ENCODE measurements around the gene DLGAP1. TPM values are rescaled to one million over a fixed set of nuclear protein-coding genes. Genes with fewer than 3 reads are reported as not detected.
A peak's percentile ranks its signal among the peaks of the same experiment; 100 is the strongest.

DLGAP1 gene
- total RNA-seq, 1 experiment from 2014 or later, result 0.07 TPM

- H3K4me3 ChIP-seq (ENCODE audit: low read depth, low read length), result no peak overlapping the region
- no peak overlapping the region for H3K27ac Mint-ChIP-seq (ENCODE audit: unreplicated experiment)
- no peaks in the 10 kb centered on the region for H3K27me3 Mint-ChIP-seq (ENCODE audit: insufficient read depth, unreplicated experiment)
- H3K9me3 Mint-ChIP-seq (ENCODE audit: unreplicated experiment), result peaks cover 9% of the 10 kb centered on the region
- 0 out of 2 replicates have a peak, but pooled peaks cover 3% of the 10 kb centered on the region for H3K9me3 ChIP-seq
- H3K4me1 Mint-ChIP-seq (ENCODE audit: low read depth, unreplicated experiment), result peaks cover 45% of the 10 kb centered on the region
- H3K36me3 Mint-ChIP-seq (ENCODE audit: insufficient read depth, unreplicated experiment), result peaks cover 93% of the 10 kb centered on the region
- POLR2A ChIA-PET, result no interaction called here
- peaks cover 7% of the 10 kb centered on the region for H3K36me3 ChIP-seq (ENCODE audit: control insufficient read depth, insufficient read depth, low read length)
- no peak for DNase-seq
- H3K27me3 ChIP-seq (replicated peaks; ENCODE audit: control insufficient read depth, insufficient read depth, low read length), result no peaks in the 10 kb centered on the region
- CTCF ChIA-PET, result interaction anchor here (2.1 kb wide), 1 partner anchor 136 kb away, joined by 6 read pairs; no protein-coding TSS in a partner anchor
- no peak for TF ChIP-seq CTCF (IDR thresholded peaks at IDR 0.05; ENCODE audit: insufficient read depth in 1 of 2, low read depth in 1 of 2, low read length in 1 of 2, severe bottlenecking in 1 of 2, unreplicated experiment in 1 of 2)
- H3K4me1 ChIP-seq, result peaks cover 44% of the 10 kb centered on the region
- H3K4me3 Mint-ChIP-seq (ENCODE audit: unreplicated experiment), result peak overlapping the region; percentile 9
- intact Hi-C loops (cut with micrococcal nuclease; ENCODE audit: unreplicated experiment), result loop anchor here (10.0 kb wide), 1 partner anchor 604 kb away; no protein-coding TSS in a partner anchor
- no TSS peak for BruUV-seq (replicated peaks)
Measured at GRCh38 chr18:3458378-3458777, 996.7 kb downstream of the DLGAP1 start.

GRCh38 chr18:3457261-3457724 is 997.8 kb downstream of the DLGAP1 start:
- no TSS peak for BruUV-seq (replicated peaks)
- H3K4me3 Mint-ChIP-seq (ENCODE audit: unreplicated experiment), result peak overlapping the region; percentile 87
- Histone ChIP-seq H3K27me3 (replicated peaks; ENCODE audit: control insufficient read depth, insufficient read depth, low read length) (no peaks in the 10 kb centered on the region), H3K36me3 (ENCODE audit: control insufficient read depth, insufficient read depth, low read length) (peaks cover 7% of the 10 kb centered on the region), H3K9me3 (0 out of 2 replicates have a peak, but pooled peaks cover 3% of the 10 kb centered on the region), H3K4me1 (peaks cover 44% of the 10 kb centered on the region), H3K4me3 (ENCODE audit: low read depth, low read length) (no peak overlapping the region)
- TF ChIP-seq CTCF (IDR thresholded peaks at IDR 0.05; ENCODE audit: insufficient read depth in 1 of 2, low read depth in 1 of 2, low read length in 1 of 2, severe bottlenecking in 1 of 2, unreplicated experiment in 1 of 2), result no peak
- no peak for DNase-seq
- peaks cover 45% of the 10 kb centered on the region for H3K4me1 Mint-ChIP-seq (ENCODE audit: low read depth, unreplicated experiment)
- H3K9me3 Mint-ChIP-seq (ENCODE audit: unreplicated experiment), result peaks cover 9% of the 10 kb centered on the region
- H3K27me3 Mint-ChIP-seq (ENCODE audit: insufficient read depth, unreplicated experiment), result no peaks in the 10 kb centered on the region
- peak overlapping the region; percentile 97 for H3K27ac Mint-ChIP-seq (ENCODE audit: unreplicated experiment)
- POLR2A ChIA-PET, result interaction anchor here (0.6 to 1.6 kb wide), 2 partner anchors 146 kb away, joined by 3 to 10 read pairs; no protein-coding TSS in a partner anchor
- CTCF ChIA-PET, result interaction anchor here (1.1 to 1.5 kb wide), 3 partner anchors 10 to 160 kb away, joined by 4 to 9 read pairs (median 4); no protein-coding TSS in a partner anchor
- intact Hi-C loops (cut with micrococcal nuclease; ENCODE audit: unreplicated experiment), result loop anchor here (10.0 kb wide), 1 partner anchor 602 kb away; no protein-coding TSS in a partner anchor
- peaks cover 93% of the 10 kb centered on the region for H3K36me3 Mint-ChIP-seq (ENCODE audit: insufficient read depth, unreplicated experiment)

GRCh38 chr18:3456686-3457069 is 998.4 kb downstream of the DLGAP1 start:
- H3K4me3 Mint-ChIP-seq (ENCODE audit: unreplicated experiment), result peak overlapping the region; percentile 87
- TF ChIP-seq CTCF (IDR thresholded peaks at IDR 0.05; ENCODE audit: insufficient read depth in 1 of 2, low read depth in 1 of 2, low read length in 1 of 2, severe bottlenecking in 1 of 2, unreplicated experiment in 1 of 2), result no peak
- intact Hi-C loops (cut with micrococcal nuclease; ENCODE audit: unreplicated experiment), result loop anchor here (1.0 to 10.0 kb wide), 6 partner anchors 8 to 602 kb away; no protein-coding TSS in a partner anchor
- 0 out of 2 replicates have a peak, but pooled peaks cover 3% of the 10 kb centered on the region for H3K9me3 ChIP-seq
- peaks cover 45% of the 10 kb centered on the region for H3K4me1 Mint-ChIP-seq (ENCODE audit: low read depth, unreplicated experiment)
- H3K27ac Mint-ChIP-seq (ENCODE audit: unreplicated experiment), result peak overlapping the region; percentile 97
- peak in 1 of 2 experiments; percentile 71 for DNase-seq
- CTCF ChIA-PET, result interaction anchor here (0.6 to 1.5 kb wide), 10 partner anchors 9 to 210 kb away, joined by 3 to 9 read pairs (median 4); no protein-coding TSS in a partner anchor
- peaks cover 7% of the 10 kb centered on the region for H3K36me3 ChIP-seq (ENCODE audit: control insufficient read depth, insufficient read depth, low read length)
- H3K36me3 Mint-ChIP-seq (ENCODE audit: insufficient read depth, unreplicated experiment), result peaks cover 93% of the 10 kb centered on the region
- H3K9me3 Mint-ChIP-seq (ENCODE audit: unreplicated experiment), result peaks cover 9% of the 10 kb centered on the region
- no TSS peak for BruUV-seq (replicated peaks)
- H3K27me3 ChIP-seq (replicated peaks; ENCODE audit: control insufficient read depth, insufficient read depth, low read length), result no peaks in the 10 kb centered on the region
- peaks cover 44% of the 10 kb centered on the region for H3K4me1 ChIP-seq
- POLR2A ChIA-PET, result interaction anchor here (0.6 to 1.6 kb wide), 5 partner anchors 9 to 208 kb away, joined by 3 to 13 read pairs (median 7); no protein-coding TSS in a partner anchor
- H3K4me3 ChIP-seq (ENCODE audit: low read depth, low read length), result no peak overlapping the region
- no peaks in the 10 kb centered on the region for H3K27me3 Mint-ChIP-seq (ENCODE audit: insufficient read depth, unreplicated experiment)

Measured in Caco-2 (cell line).